GM18873 (cell line): ENCODE measurements around the gene NSUN4.

Experiments used
- ATAC-seq: cut with Tn5 transposase; IDR thresholded peaks from one replicate; pipeline ENCODE4 v1.9.1; 2021; ENCODE audit warnings: mild to moderate bottlenecking, moderate library complexity, moderate number of reproducible peaks; ENCODE audit not compliant: unreplicated experiment, low FRiP score

Gene NSUN4

GRCh38 chr1:46404482-46405196 lies 64.0 kb downstream of the NSUN4 start:
- ATAC-seq, result no peak

DNA sequence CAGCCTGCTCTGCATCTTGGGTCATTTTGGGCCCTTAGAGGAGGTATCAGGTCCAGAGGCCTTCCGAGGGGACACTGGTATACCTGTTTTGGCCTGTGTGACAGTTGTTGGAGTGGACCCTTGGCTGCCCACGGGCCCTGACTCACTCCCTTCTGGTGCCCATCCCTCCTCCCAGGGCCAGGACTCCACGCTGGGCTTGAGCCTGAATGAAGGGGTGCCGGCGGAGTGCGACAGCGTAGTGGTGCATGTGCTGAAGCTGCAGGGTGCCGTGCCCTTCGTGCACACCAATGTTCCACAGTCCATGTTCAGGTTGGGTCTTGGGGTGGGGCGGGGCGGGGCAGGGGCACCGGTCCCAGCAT lies 64.6 kb downstream of the NSUN4 start:
- ATAC-seq, result no peak

DNA sequence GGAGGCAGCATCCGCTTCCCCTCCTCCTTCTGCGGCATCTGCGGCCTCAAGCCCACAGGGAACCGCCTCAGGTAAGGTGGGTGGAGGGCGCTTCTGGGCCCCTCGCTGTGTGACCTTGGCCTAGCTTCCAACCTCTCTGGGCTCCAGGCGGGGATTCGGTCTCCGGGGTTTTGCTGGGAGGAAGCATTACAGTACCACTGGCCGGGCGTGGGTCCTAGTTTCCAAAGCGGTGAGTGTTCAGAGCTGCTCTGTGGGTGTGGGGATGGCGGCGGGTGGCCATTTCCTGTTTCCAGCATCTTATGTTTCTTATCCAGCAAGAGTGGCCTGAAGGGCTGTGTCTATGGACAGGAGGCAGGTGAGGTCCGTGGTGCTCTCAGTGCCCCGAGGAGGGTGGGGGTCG lies 65.1 kb downstream of the NSUN4 start:
- no peak for ATAC-seq

- no peak for ATAC-seq
Measured at GRCh38 chr1:46406881-46407608, 66.4 kb downstream of the NSUN4 start.

DNA sequence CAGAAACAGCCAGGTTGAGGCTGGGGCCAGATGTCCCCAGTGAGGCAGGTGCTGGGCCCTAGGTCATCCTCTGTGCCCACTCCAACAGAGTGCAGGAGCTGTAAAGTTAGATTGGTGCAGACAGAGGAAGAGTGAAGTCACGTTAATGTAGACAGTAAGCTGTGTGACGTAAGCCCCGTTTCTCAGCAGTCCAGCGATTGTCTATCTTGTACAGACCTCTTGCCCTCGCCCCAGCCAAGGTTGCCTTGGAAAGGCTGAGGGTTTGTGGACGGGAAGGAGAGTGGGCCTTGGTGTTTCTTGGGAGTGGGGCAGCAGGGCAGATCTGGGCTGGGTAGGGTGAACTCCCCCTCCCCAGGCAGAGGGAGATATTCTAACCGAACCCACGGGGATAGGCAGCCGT lies 67.0 kb downstream of the NSUN4 start:
- no peak for ATAC-seq

DNA sequence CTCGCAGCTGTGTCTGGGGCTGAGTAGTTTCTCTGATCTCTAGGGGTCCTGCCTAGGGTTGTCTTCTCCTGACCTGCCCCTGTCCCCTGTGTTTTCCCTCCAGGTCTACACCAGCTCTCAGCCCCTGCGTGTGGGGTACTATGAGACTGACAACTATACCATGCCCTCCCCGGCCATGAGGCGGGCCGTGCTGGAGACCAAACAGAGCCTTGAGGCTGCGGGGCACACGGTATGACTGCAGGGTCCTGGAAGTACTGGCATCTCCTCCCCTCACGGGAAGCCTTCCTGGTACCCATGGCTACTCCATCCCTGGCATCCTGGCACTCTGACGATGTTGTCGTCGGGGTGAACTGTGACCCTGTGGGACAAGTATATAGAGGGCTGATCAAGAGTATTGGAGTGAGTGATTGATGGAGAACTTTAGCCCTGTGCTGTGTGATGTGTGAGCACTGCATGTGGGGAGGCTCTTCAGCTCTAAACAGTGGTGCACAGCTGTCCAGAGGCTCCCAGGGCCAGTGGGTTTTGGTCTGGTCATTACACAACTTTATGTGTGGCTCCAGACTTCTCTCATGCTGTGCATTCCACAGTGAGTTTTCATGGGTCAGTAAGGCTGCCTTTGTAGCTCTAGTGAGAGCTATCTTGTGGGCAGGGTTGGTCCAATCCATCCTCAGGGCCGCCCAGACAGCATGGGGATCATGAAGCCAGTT lies 67.9 kb downstream of the NSUN4 start:
- ATAC-seq, result no peak

- ATAC-seq, result no peak
Measured at GRCh38 chr1:46409063-46409372, 68.4 kb downstream of the NSUN4 start.

GRCh38 chr1:46410156-46411009 lies 69.8 kb downstream of the NSUN4 start:
- ATAC-seq, result no peak

- no peak for ATAC-seq
Measured at GRCh38 chr1:46411010-46411405, 70.4 kb downstream of the NSUN4 start.
